ENCODE data around the gene OSBPL6.

The OSBPL6 gene

DNA sequence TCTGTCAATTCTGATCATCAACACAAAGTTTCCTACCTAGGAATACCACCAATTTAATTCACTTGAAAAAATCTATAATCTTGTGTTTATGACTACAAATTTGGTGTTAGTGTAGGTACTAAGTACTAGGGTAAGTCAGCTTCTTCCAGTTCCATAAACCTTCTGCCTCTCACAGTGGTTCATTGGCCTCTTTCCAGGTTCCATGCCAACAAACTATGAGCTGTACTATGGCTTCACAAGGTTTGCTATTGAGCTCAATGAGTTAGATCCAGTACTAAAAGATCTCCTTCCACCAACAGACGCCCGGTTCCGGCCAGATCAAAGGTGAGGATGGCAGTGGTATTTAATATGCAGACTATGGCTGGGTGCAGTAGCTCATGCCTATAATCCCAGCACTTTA lies 197.9 kb downstream of the OSBPL6 start:
- Histone ChIP-seq H3K4me2 (ENCODE audit: low read depth, low read length, poor library complexity, severe bottlenecking) (no peak overlapping the region), H4K20me1 (ENCODE audit: insufficient read depth, low read length, poor library complexity, severe bottlenecking) (no peaks in the 10 kb centered on the region), H3K36me3 (ENCODE audit: insufficient read depth, low read length) (no peaks in the 10 kb centered on the region), H3K9me2 (replicated peaks; ENCODE audit: low read depth, low read length) (no peaks in the 10 kb centered on the region), H3K4me1 (ENCODE audit: insufficient read depth, low read length, poor library complexity, severe bottlenecking) (peaks cover 3% of the 10 kb centered on the region), H3K9me3 (ENCODE audit: insufficient read depth, low read depth, low read length) (no peaks in the 10 kb centered on the region), H3F3A (ENCODE audit: low read depth) (no peaks in the 10 kb centered on the region), H3K9ac (ENCODE audit: low read depth, low read length, poor library complexity, severe bottlenecking) (no peak overlapping the region), H3K79me2 (ENCODE audit: insufficient read depth, low read length) (no peaks in the 10 kb centered on the region), H2AFZ (ENCODE audit: low read length) (no peak overlapping the region), H3K27me3 (ENCODE audit: insufficient read depth, low read length, poor library complexity, severe bottlenecking) (no peaks in the 10 kb centered on the region), H3K4me3 (ENCODE audit: low read length, poor library complexity, severe bottlenecking) (no peak overlapping the region)
- no peak for TF ChIP-seq EZH2phosphoT487 (IDR thresholded peaks at IDR 0.05; ENCODE audit: borderline replicate concordance)
- TF ChIP-seq, protein P1, sequence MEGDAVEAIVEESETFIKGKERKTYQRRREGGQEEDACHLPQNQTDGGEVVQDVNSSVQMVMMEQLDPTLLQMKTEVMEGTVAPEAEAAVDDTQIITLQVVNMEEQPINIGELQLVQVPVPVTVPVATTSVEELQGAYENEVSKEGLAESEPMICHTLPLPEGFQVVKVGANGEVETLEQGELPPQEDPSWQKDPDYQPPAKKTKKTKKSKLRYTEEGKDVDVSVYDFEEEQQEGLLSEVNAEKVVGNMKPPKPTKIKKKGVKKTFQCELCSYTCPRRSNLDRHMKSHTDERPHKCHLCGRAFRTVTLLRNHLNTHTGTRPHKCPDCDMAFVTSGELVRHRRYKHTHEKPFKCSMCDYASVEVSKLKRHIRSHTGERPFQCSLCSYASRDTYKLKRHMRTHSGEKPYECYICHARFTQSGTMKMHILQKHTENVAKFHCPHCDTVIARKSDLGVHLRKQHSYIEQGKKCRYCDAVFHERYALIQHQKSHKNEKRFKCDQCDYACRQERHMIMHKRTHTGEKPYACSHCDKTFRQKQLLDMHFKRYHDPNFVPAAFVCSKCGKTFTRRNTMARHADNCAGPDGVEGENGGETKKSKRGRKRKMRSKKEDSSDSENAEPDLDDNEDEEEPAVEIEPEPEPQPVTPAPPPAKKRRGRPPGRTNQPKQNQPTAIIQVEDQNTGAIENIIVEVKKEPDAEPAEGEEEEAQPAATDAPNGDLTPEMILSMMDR (conservative IDR thresholded peaks at IDR 0.05; ENCODE audit: low read length), result no peak

DNA sequence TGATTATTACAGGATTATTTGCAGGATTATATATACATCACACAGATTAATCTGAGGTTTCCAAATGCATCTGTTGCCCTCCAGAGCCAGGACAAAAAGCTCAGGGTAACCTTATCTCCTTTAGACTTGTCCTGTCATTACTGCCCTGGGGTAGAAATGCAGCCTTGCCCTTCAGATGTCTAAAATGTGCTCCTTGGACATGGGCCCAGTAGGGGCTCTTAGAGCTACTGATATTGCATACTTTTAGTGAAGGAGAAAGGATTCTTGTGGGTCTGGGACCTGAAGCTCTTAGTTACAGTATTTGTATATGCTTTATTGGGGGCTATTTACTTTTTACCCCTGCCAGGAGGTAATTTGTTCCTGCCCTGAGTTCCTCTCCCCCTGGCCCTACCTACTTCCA lies 200.5 kb downstream of the OSBPL6 start:
- no peaks in the 10 kb centered on the region for H3K9me2 ChIP-seq (replicated peaks; ENCODE audit: low read depth, low read length)
- H3K27me3 ChIP-seq (ENCODE audit: insufficient read depth, low read length, poor library complexity, severe bottlenecking), result no peaks in the 10 kb centered on the region
- no peaks in the 10 kb centered on the region for H3K36me3 ChIP-seq (ENCODE audit: insufficient read depth, low read length)
- no peak overlapping the region for H3K9ac ChIP-seq (ENCODE audit: low read depth, low read length, poor library complexity, severe bottlenecking)
- H3K4me1 ChIP-seq (ENCODE audit: insufficient read depth, low read length, poor library complexity, severe bottlenecking), result no peaks in the 10 kb centered on the region
- no peak overlapping the region for H3K4me2 ChIP-seq (ENCODE audit: low read depth, low read length, poor library complexity, severe bottlenecking)
- no peaks in the 10 kb centered on the region for H3K79me2 ChIP-seq (ENCODE audit: insufficient read depth, low read length)
- no peaks in the 10 kb centered on the region for H4K20me1 ChIP-seq (ENCODE audit: insufficient read depth, low read length, poor library complexity, severe bottlenecking)
- TF ChIP-seq EZH2phosphoT487 (IDR thresholded peaks at IDR 0.05; ENCODE audit: borderline replicate concordance), result no peak
- TF ChIP-seq, protein P1 (conservative IDR thresholded peaks at IDR 0.05; ENCODE audit: low read length), result no peak
- 0 out of 2 replicates have a peak overlapping the region, but pooled peaks have one; percentile 28 for H2AFZ ChIP-seq (ENCODE audit: low read length)
- H3K9me3 ChIP-seq (ENCODE audit: insufficient read depth, low read depth, low read length), result no peaks in the 10 kb centered on the region
- H3F3A ChIP-seq (ENCODE audit: low read depth), result no peaks in the 10 kb centered on the region
- H3K4me3 ChIP-seq (ENCODE audit: low read length, poor library complexity, severe bottlenecking), result no peak overlapping the region

DNA sequence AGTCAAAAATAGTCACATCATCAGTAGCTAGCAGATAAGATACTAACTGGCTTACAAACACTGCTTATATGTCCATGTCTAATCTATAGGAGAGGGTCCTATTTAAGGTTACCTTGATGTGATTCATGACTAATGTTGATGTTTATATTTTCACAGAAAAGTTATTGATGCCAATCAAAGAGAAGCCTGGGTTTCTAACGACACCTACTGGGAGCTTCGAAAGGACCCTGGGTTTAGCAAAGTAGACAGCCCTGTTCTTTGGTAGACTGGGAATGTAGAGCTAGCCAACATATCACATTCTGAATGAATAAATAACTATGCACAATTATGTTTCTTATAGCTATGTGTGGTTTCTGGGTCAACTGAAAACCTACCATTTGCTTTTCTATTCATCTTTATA lies 201.0 kb downstream of the OSBPL6 start:
- H3K79me2 ChIP-seq (ENCODE audit: insufficient read depth, low read length), result no peaks in the 10 kb centered on the region
- H3K9me3 ChIP-seq (ENCODE audit: insufficient read depth, low read depth, low read length), result no peaks in the 10 kb centered on the region
- no peaks in the 10 kb centered on the region for H4K20me1 ChIP-seq (ENCODE audit: insufficient read depth, low read length, poor library complexity, severe bottlenecking)
- no peak overlapping the region for H3K9ac ChIP-seq (ENCODE audit: low read depth, low read length, poor library complexity, severe bottlenecking)
- H2AFZ ChIP-seq (ENCODE audit: low read length), result 0 out of 2 replicates have a peak overlapping the region, but pooled peaks have one; percentile 28
- H3K36me3 ChIP-seq (ENCODE audit: insufficient read depth, low read length), result no peaks in the 10 kb centered on the region
- H3K4me1 ChIP-seq (ENCODE audit: insufficient read depth, low read length, poor library complexity, severe bottlenecking), result no peaks in the 10 kb centered on the region
- no peak overlapping the region for H3K4me2 ChIP-seq (ENCODE audit: low read depth, low read length, poor library complexity, severe bottlenecking)
- no peaks in the 10 kb centered on the region for H3K9me2 ChIP-seq (replicated peaks; ENCODE audit: low read depth, low read length)
- H3K4me3 ChIP-seq (ENCODE audit: low read length, poor library complexity, severe bottlenecking), result no peak overlapping the region
- no peak for TF ChIP-seq EZH2phosphoT487 (IDR thresholded peaks at IDR 0.05; ENCODE audit: borderline replicate concordance)
- TF ChIP-seq, protein P1 (conservative IDR thresholded peaks at IDR 0.05; ENCODE audit: low read length), result no peak
- H3F3A ChIP-seq (ENCODE audit: low read depth), result no peaks in the 10 kb centered on the region
- H3K27me3 ChIP-seq (ENCODE audit: insufficient read depth, low read length, poor library complexity, severe bottlenecking), result no peaks in the 10 kb centered on the region
